ENCODE results near the gene NRG2. TPM values are rescaled to one million over a fixed set of nuclear protein-coding genes. Genes with fewer than 3 reads are reported as not detected.

The NRG2 gene
- total and polyA plus RNA-seq, 2 donors (not counting 3 experiments of a cell fraction or from before 2014, with no cell fraction given) = 0.26 to 0.42 TPM

DNA sequence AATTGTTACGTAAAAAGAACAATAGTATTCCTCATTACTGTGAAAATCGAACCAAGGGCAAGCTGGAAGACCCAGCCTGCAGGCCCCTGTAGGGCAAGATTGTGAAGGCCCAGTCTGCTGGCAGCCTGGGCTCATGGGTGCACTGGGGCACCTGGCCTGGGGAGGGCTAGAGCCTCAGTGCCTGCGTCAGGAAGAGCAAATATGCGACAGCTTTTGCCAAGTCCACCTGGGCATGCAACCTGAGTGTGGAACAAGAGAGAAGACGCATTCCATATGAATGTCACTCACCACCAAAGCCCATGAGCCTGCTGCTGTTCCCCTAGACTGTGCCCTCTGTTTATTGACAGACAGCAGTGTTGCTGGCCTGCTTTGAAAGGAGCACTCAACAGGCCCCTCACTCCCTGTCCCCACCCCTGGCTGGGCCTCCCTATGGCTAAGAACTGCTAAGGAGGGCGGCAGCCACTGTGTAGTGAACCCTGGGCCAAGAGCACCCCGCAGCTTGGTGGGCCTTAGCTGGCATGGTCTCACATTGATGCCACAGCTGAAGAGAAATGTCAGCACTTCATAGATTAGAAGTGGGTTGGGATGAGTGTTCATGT, 219.2 kb downstream of the NRG2 start:
- BruUV-seq (replicated peaks) = no TSS peak
- Histone ChIP-seq H3K4me2 (ENCODE audit: insufficient read depth, low read length) (no peak overlapping the region), H3K36me3 (ENCODE audit: control insufficient read depth in 2 of 2, extremely low read depth in 1 of 2, insufficient read depth in 2 of 2, low read length in 2 of 2) (no peaks in the 10 kb centered on the region), H2AFZ (ENCODE audit: low read depth, low read length) (no peak overlapping the region), H3K9me1 (replicated peaks; ENCODE audit: control insufficient read depth, extremely low read depth, insufficient read depth, low read length) (no peaks in the 10 kb centered on the region), H3K4me3 (replicated peaks in 1 of 3; ENCODE audit: insufficient read depth in 1 of 3, low read depth in 1 of 3, low read length in 3 of 3) (no peak overlapping the region), H3K79me2 (ENCODE audit: control insufficient read depth, insufficient read depth, low read length) (no peaks in the 10 kb centered on the region), H3K9me3 (replicated peaks; ENCODE audit: control insufficient read depth, insufficient read depth, low read length) (no peaks in the 10 kb centered on the region), H4K20me1 (replicated peaks; ENCODE audit: control insufficient read depth, extremely low read depth, insufficient read depth, low read length) (no peaks in the 10 kb centered on the region), H3K4me1 (ENCODE audit: control insufficient read depth, extremely low read depth, insufficient read depth, low read length) (no peaks in the 10 kb centered on the region), H3K27me3 (ENCODE audit: control insufficient read depth in 2 of 2, insufficient read depth in 2 of 2, low read length in 2 of 2) (no peaks in the 10 kb centered on the region), H3K27ac (ENCODE audit: insufficient read depth, low read depth, low read length) (no peak overlapping the region), H3K9ac (replicated peaks; ENCODE audit: extremely low read depth, insufficient read depth, low read length) (no peak overlapping the region)
- dilution Hi-C loops (cut with MboI; ENCODE audit: extremely low pct_ligation_motif_present, low sequenced_read_pairs) = no loop called here
- ChIA-PET POLR2A (no interaction called here), CTCF (interaction anchor here (0.9 kb wide), 2 partner anchors 37 to 145 kb away, joined by 3 to 4 read pairs; no protein-coding TSS in a partner anchor)
- FAIRE-seq (no peak), DNase-seq (ENCODE audit: low read depth, low spot score) (no peak)
- intact Hi-C loops (cut with micrococcal nuclease) = no loop called here
- TF ChIP-seq JUN (IDR thresholded peaks at IDR 0.05; ENCODE audit: borderline replicate concordance, insufficient read depth, insufficient read length, low read depth) = no peak
- TF ChIP-seq, protein P1, sequence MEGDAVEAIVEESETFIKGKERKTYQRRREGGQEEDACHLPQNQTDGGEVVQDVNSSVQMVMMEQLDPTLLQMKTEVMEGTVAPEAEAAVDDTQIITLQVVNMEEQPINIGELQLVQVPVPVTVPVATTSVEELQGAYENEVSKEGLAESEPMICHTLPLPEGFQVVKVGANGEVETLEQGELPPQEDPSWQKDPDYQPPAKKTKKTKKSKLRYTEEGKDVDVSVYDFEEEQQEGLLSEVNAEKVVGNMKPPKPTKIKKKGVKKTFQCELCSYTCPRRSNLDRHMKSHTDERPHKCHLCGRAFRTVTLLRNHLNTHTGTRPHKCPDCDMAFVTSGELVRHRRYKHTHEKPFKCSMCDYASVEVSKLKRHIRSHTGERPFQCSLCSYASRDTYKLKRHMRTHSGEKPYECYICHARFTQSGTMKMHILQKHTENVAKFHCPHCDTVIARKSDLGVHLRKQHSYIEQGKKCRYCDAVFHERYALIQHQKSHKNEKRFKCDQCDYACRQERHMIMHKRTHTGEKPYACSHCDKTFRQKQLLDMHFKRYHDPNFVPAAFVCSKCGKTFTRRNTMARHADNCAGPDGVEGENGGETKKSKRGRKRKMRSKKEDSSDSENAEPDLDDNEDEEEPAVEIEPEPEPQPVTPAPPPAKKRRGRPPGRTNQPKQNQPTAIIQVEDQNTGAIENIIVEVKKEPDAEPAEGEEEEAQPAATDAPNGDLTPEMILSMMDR (IDR thresholded peaks at IDR 0.05; ENCODE audit: extremely low read depth in 1 of 2, insufficient read depth in 1 of 2, low read depth in 1 of 2, low read length in 2 of 2) = no peak
- no peak for TF ChIP-seq GATA2 (IDR thresholded peaks at IDR 0.05; ENCODE audit: insufficient read depth, insufficient read length, low read depth, low read length)

Measured in endothelial cell of umbilical vein (primary cell).